Keratinocyte (primary cell): ENCODE results near the gene ARHGAP1.

ENCODE experiments used
- CTCF ChIP-seq, 3 experiments: IDR thresholded peaks in 1 of 3; conservative IDR thresholded peaks in 1 of 3; optimal IDR thresholded peaks in 1 of 3; 2 replicates in 2 of 3; 3 replicates in 1 of 3; pipeline versions ENCODE3 to v1.5.1; 2011; ENCODE audit warnings: low read length in 3 of 3, mild to moderate bottlenecking in 3 of 3, moderate library complexity in 2 of 3, control low read depth in 1 of 3, inconsistent platforms in 1 of 3; ENCODE audit not compliant: insufficient read depth in 2 of 3; ENCODE audit errors: extremely low read depth in 1 of 3
- EZH2 ChIP-seq: IDR thresholded peaks from one replicate; pipeline ENCODE4 v1.6.1; 2012; ENCODE audit warnings: inconsistent platforms, mild to moderate bottlenecking, low read length, moderate library complexity

- TF ChIP-seq CTCF (optimal IDR thresholded peaks at IDR 0.05 in 1 of 3, IDR thresholded peaks at IDR 0.05 in 1 of 3, conservative IDR thresholded peaks at IDR 0.05 in 1 of 3; ENCODE audit: extremely low read depth in 1 of 3, insufficient read depth in 2 of 3, low read length in 3 of 3) (no peak), EZH2 (no peak)
Measured at GRCh38 chr11:46632502-46632901, 67.9 kb downstream of the ARHGAP1 start.
